Stimulated activated naive CD8-positive, alpha-beta T cell treated with anti-CD3 and anti-CD28 coated beads, Interleukin-15, Interleukin-2, amounts not matched to agents 100 ng/mL and 50 ng/mL, for 24 hours (primary cell): Measurements from ENCODE around the gene PCSK9.

Experiments used
- H3K27ac Mint-ChIP-seq: one replicate; pipeline ENCODE4 v1.8.0; 2021; ENCODE audit warnings: mild to moderate bottlenecking, mixed read lengths
- H3K27me3 Mint-ChIP-seq: one replicate; pipeline ENCODE4 v1.8.0; 2021; ENCODE audit warnings: mixed read lengths
- H3K36me3 Mint-ChIP-seq: one replicate; pipeline ENCODE4 v1.8.0; 2021; ENCODE audit warnings: low read depth, mixed read lengths
- H3K4me1 Mint-ChIP-seq: one replicate; pipeline ENCODE4 v1.8.0; 2021; ENCODE audit warnings: low read depth, mixed read lengths
- H3K4me3 Mint-ChIP-seq: one replicate; pipeline ENCODE4 v1.8.0; 2021; ENCODE audit warnings: mild to moderate bottlenecking, mixed read lengths
- H3K9me3 Mint-ChIP-seq: one replicate; pipeline ENCODE4 v1.8.0; 2021; ENCODE audit warnings: mixed read lengths

PCSK9 gene

DNA sequence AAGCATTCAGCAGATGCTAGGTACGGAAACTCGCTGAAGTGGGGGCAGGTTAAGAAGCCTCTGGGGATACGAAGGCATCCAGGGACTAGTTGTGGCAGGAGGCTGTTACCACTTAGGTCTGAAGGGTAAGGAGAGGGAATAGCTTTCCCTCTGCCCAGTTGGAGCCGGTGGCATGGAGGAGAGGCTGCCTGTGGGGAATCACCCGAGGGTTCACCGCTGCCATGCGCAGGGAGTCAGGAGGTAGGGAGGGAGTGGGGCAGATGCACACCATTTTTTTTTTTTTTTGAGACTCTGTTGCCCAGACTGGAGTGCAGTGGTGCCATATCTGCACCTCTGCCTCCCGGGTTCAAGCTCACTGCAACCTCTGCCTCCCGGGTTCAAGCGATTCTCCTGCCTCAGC lies 6.1 kb downstream of the PCSK9 start:
- no peaks in the 10 kb centered on the region for H3K36me3 Mint-ChIP-seq
- H3K27me3 Mint-ChIP-seq = peaks cover 20% of the 10 kb centered on the region
- no peaks in the 10 kb centered on the region for H3K4me1 Mint-ChIP-seq
- no peak overlapping the region for H3K27ac Mint-ChIP-seq
- H3K9me3 Mint-ChIP-seq = no peaks in the 10 kb centered on the region
- no peak overlapping the region for H3K4me3 Mint-ChIP-seq

DNA sequence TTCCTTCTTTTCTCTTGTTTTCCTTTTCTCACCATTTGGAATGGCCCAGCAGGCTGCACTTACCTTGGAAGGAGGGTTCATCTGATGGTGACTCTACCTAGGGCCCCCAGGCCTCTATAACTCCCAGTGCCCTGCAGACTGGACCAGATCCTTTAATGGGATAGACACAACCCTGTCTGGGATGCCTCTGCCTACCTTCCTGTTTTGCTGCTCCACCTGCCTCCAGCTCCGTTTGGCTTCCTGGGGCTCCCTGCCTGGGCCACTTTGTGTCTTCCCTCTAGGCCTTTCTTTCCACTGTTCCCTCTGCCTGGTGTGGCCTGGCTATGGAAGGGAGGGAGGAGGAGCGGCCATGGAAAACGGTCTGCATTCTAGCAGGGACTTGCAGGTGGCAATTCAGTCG lies 7.5 kb downstream of the PCSK9 start:
- no peak overlapping the region for H3K27ac Mint-ChIP-seq
- no peaks in the 10 kb centered on the region for H3K9me3 Mint-ChIP-seq
- H3K4me3 Mint-ChIP-seq = no peak overlapping the region
- H3K4me1 Mint-ChIP-seq = no peaks in the 10 kb centered on the region
- H3K36me3 Mint-ChIP-seq = no peaks in the 10 kb centered on the region
- H3K27me3 Mint-ChIP-seq = peaks cover 6% of the 10 kb centered on the region

DNA sequence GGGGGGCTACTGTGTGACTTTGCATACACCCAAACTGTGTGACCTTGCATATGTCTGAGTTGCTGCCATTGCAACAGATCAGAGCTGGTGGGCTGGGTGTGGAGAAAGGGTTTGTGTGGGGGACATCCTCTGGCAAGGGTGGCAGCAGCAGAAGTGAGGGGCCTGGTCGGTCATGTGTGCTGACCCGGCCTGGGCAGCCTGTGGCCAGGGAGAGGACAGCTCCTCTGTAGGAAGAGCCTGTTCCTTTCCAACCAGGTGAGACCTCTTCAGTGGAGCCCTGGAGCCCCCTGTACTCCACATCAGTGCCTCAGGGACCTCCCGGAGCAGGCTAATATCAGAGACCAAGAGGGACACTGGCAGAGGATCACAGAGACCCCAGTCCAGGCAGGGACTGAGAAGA lies 8.3 kb downstream of the PCSK9 start:
- Mint-ChIP-seq H3K4me3 (no peak overlapping the region), H3K27ac (no peak overlapping the region), H3K4me1 (no peaks in the 10 kb centered on the region), H3K27me3 (no peaks in the 10 kb centered on the region), H3K9me3 (no peaks in the 10 kb centered on the region), H3K36me3 (no peaks in the 10 kb centered on the region)

DNA sequence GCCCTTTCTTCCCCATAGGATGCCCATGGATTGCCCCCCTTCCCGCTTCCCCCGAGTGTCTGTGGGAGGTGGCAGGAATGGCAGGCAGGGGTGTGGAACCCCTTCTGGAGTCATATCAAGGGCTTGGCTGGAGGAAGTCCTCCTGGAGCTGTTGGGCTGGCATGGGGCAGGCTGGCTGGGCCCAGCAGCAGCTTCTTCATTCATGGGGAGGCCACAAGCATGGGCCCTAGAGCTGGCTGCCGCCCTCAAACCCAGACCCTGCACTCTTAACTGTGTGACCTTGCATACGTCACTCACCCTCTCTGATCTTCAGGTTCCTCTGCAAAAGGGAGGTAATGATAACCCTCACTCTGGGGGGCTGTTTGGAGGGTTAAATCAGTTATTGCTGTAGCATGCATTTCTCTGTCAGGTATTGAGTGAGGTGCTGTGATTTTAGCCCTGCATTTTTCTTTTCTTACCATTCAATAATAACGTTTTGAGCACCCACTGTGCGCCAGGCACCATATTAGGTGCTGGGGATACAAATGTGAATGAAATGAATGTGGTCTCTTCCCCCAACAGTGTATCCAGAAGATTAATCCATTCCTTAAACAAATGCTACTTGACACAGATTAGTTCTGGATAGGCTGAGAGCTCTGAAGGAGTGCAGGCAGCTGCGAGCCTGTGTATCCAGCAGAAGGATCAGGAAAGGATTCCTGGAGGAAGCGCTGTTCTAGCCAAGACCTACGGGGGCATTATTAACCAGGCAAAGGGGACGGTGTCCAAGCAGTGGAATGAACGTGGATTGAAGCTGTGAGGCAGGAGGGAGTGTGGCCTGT lies 9.3 kb downstream of the PCSK9 start:
- Mint-ChIP-seq H3K27me3 (no peaks in the 10 kb centered on the region), H3K4me1 (no peaks in the 10 kb centered on the region), H3K9me3 (no peaks in the 10 kb centered on the region), H3K27ac (no peak overlapping the region), H3K4me3 (no peak overlapping the region), H3K36me3 (no peaks in the 10 kb centered on the region)

DNA sequence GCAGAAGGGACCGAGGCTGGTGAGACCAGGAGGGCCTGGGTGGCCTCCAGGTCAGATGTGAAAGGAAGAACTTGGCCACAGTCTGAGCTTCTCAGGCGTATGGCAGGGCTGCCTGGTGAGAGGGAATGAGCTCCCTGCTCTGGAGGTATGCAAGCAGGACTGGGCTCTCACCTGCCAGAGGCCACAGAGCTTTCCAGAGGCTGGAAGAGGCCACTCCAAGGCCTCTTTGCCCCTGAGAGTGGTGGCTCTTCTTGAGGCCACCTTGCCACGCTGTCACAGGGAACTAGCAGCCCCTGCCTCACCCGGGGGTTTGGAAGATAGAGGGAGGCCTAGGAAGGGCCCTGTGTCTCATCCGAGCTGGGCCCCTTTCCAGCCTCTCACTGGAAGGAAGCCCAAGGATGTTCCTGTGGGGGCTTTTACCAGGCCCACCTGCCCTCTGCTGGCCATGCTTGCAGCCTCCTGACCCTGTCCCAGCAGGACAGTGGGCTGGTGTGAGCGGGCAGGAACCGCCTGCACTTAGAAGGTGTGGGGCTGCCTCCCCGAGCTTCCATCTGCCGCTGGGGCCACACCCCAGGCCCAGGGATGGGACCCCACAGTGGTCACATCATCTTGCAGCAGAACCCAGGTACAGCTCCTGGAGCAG lies 10.0 kb downstream of the PCSK9 start:
- Mint-ChIP-seq H3K27me3 (no peaks in the 10 kb centered on the region), H3K4me1 (no peaks in the 10 kb centered on the region), H3K4me3 (no peak overlapping the region), H3K27ac (no peak overlapping the region), H3K9me3 (no peaks in the 10 kb centered on the region), H3K36me3 (no peaks in the 10 kb centered on the region)

DNA sequence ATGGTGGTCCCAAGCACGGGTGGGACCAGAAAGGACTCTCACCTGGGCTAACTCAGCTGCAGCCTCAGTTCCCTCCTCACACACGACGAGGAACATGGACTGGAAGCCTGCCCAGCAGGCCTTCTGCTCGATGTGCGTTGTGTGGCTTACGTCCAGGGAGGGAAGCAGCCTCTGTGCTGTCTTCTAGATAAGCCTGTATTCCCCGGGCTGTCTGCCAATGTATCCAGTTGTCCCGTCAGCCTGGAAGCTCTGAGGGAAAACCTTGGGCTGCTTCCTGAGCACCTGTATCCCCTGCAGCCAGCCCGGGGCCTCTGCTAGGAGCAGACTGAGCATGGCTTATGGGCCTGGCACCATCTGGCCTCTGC lies 10.5 kb downstream of the PCSK9 start:
- H3K27ac Mint-ChIP-seq = no peak overlapping the region
- no peaks in the 10 kb centered on the region for H3K9me3 Mint-ChIP-seq
- H3K4me3 Mint-ChIP-seq = no peak overlapping the region
- H3K4me1 Mint-ChIP-seq = no peaks in the 10 kb centered on the region
- no peaks in the 10 kb centered on the region for H3K27me3 Mint-ChIP-seq
- H3K36me3 Mint-ChIP-seq = no peaks in the 10 kb centered on the region

DNA sequence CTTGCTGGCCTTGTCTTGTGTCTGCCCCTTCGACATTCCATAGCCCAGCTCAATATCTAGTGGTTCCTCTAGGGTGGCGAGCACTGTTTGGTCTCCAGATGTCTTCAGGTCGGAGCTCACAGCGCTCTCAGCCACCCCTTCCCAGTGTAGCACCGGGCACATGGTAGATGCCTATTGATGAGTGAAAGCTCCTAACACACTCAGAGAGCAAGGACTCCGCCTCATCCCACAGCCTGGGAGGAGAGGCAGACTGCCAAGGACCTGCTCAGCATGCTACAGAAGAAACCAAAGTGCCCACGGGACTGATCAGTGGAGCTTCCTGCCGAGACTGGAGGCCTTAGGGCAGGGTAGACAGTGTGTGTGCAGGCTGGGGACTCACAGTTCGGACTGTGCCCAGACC lies 10.9 kb downstream of the PCSK9 start:
- H3K36me3 Mint-ChIP-seq = no peaks in the 10 kb centered on the region
- no peaks in the 10 kb centered on the region for H3K4me1 Mint-ChIP-seq
- H3K27ac Mint-ChIP-seq = no peak overlapping the region
- H3K9me3 Mint-ChIP-seq = no peaks in the 10 kb centered on the region
- no peaks in the 10 kb centered on the region for H3K27me3 Mint-ChIP-seq
- H3K4me3 Mint-ChIP-seq = no peak overlapping the region

DNA sequence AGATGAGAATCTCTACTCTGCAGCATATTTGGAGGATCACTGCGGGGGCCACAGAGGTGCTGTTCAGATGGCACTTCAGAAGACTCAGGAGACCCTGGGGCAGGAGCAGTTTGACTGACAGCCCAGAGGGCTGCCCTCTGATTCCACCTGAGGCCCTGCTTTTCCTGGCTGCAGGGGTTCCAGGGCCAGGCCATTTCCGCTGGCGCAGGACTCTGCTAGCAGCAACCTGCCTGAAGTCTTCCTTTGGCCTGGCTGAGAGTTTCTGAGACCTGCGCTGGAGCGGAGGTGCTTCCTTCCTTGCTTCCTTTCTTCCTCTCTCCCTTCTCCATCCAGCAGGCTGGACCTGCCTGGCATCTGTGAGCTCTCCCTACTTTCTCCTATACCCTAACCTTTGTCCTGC lies 11.8 kb downstream of the PCSK9 start:
- H3K36me3 Mint-ChIP-seq = no peaks in the 10 kb centered on the region
- H3K4me1 Mint-ChIP-seq = no peaks in the 10 kb centered on the region
- no peaks in the 10 kb centered on the region for H3K9me3 Mint-ChIP-seq
- H3K4me3 Mint-ChIP-seq = no peak overlapping the region
- no peak overlapping the region for H3K27ac Mint-ChIP-seq
- H3K27me3 Mint-ChIP-seq = no peaks in the 10 kb centered on the region

DNA sequence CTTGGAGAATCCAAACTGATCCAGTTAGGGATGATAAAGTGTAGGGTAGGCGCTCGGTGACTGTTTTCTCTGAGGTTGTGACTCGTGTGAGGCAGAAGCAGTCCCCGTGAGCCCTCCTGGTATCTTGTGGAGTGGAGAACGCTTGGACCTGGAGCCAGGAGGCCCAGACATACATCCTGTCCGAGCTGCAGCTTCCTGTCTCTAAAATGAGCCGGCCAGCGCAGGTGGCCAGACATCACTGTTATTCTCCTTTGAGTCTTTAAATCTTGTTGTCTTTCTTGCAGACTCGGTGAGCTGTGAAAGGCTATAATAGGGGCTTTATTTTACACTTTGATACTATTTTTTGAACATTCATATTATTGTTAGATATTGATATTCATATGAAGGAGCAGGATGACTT lies 12.3 kb downstream of the PCSK9 start:
- Mint-ChIP-seq H3K27me3 (no peaks in the 10 kb centered on the region), H3K27ac (no peak overlapping the region), H3K9me3 (no peaks in the 10 kb centered on the region), H3K4me3 (no peak overlapping the region), H3K4me1 (no peaks in the 10 kb centered on the region), H3K36me3 (no peaks in the 10 kb centered on the region)

DNA sequence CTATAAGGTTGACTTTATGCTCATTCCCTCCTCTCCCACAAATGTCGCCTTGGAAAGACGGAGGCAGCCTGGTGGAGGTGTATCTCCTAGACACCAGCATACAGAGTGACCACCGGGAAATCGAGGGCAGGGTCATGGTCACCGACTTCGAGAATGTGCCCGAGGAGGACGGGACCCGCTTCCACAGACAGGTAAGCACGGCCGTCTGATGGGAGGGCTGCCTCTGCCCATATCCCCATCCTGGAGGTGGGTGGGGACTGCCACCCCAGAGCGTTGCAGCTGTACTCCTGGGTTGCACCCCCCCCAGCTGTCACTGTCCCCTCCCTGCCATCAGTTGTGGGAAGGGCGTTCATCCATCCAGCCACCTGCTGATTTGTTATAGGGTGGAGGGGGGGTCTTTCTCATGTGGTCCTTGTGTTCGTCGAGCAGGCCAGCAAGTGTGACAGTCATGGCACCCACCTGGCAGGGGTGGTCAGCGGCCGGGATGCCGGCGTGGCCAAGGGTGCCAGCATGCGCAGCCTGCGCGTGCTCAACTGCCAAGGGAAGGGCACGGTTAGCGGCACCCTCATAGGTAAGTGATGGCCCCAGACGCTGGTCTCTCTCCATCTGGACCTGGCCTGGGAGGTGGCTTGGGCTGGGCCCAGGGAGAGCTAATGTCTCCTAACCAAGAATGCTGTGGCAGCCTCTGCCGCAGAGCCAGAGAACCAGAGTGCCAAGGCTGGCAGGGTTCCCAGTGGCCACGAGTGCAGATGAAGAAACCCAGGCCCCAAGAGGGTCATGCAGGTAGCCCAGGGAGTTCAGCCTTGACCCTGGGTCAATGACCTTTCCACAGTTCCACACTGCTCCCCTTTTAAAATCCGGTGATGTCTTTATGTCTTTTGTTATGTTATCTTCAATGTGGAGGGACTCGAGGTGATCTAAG lies 13.1 kb downstream of the PCSK9 start:
- H3K27me3 Mint-ChIP-seq = no peaks in the 10 kb centered on the region
- H3K36me3 Mint-ChIP-seq = no peaks in the 10 kb centered on the region

DNA sequence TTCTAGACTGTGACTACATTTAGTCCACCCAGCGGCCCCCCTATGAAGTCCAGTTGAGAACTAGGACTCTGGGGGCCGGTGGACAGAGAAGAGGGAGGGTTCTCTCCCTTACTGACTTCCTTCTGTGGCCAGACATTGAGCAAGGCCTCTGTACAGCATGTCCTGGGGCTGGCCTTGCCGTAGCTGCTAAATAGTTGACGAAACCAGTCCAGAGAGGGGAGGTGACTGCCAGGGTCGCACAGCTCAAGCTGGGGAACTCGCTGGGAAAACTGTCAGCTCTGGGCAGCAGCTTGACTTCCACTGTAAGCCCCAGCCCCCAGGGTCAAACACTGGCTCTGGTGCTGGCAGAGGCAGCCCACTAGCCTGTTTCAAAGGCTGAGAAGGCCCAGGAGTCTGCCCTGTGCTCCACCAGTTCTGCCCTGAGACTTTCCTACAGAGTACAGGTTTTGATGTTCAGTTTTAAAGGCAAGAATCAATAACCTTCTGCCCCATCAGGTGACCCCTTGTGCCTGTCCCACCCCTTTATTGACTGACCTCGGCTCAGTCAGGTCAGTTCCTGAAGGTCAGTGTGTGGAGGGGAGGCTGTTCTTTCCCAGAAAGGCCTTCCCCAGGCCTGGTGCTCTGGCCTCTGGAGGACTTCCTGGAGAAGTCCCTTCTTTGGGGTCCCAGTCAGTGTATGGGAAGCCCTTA lies 14.1 kb downstream of the PCSK9 start:
- Mint-ChIP-seq H3K27ac (no peak overlapping the region), H3K9me3 (no peaks in the 10 kb centered on the region), H3K27me3 (no peaks in the 10 kb centered on the region), H3K4me3 (no peak overlapping the region), H3K36me3 (no peaks in the 10 kb centered on the region), H3K4me1 (no peaks in the 10 kb centered on the region)

More for the DNA sequence above, 13.1 kb downstream of the PCSK9 start:
- Mint-ChIP-seq H3K4me1 (no peaks in the 10 kb centered on the region), H3K27ac (no peak overlapping the region), H3K9me3 (no peaks in the 10 kb centered on the region), H3K4me3 (no peak overlapping the region)

DNA sequence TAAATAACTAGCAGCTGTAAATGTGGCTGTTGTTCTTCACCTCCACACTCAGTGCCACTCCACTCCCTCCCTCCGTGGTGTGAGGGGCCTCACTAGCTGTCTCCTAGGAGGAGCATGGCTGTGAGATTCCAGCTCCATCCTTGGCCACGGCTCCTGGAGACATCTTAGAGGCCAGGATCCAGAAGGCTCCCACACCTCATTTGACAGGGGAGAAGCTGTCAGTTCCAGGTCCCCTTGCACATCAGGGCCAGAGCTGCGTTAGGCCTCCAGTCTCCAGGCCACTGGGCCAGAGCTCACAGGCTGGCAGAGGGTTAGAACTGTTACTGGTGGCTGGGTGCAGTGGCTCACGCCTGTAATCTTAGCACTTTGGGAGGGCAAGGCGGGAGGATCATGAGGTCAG lies 15.0 kb downstream of the PCSK9 start:
- no peaks in the 10 kb centered on the region for H3K27me3 Mint-ChIP-seq
- no peak overlapping the region for H3K4me3 Mint-ChIP-seq
- H3K4me1 Mint-ChIP-seq = no peaks in the 10 kb centered on the region
- H3K9me3 Mint-ChIP-seq = no peaks in the 10 kb centered on the region
- H3K27ac Mint-ChIP-seq = no peak overlapping the region
- H3K36me3 Mint-ChIP-seq = no peaks in the 10 kb centered on the region

DNA sequence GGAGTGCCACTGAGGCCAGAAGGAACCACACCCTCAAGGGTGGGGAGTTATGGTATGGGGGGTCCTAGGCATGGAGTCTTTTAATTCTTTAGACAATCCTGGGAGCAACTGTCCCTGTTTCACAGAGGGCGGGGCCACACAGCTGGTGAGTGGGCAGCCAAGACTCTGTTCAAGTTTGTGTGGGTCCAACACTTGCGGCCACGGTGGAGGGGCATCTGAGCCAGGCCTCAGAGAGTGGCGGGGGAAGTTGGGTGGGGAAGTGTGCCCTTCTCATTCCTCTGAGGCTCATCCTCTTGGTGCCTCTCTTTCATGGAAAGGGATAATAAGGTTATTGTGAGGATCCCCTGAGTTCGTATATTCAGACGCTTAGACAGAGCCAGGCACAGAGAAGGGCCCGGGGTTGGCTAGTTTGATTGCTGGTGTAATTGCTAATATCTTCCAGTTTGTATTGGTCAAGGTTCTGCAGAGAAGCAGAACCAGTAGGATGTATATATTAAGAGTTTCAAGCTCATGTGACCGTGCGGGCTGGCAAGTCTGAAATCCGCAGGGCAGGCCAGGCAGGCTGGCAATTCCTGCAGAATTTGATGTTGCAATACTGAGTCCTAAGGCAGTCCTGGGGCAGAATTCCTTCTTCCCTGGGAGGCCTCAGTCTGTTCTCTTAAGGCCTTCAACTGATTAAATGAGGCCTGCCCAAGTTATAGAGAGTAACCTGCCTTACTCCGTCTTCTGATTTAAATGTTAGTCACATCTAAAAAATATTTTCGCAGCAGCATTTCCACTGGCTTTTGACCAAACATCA lies 15.9 kb downstream of the PCSK9 start:
- Mint-ChIP-seq H3K9me3 (no peaks in the 10 kb centered on the region), H3K4me1 (peaks cover 4% of the 10 kb centered on the region), H3K36me3 (no peaks in the 10 kb centered on the region), H3K27ac (no peak overlapping the region), H3K4me3 (no peak overlapping the region), H3K27me3 (no peaks in the 10 kb centered on the region)

DNA sequence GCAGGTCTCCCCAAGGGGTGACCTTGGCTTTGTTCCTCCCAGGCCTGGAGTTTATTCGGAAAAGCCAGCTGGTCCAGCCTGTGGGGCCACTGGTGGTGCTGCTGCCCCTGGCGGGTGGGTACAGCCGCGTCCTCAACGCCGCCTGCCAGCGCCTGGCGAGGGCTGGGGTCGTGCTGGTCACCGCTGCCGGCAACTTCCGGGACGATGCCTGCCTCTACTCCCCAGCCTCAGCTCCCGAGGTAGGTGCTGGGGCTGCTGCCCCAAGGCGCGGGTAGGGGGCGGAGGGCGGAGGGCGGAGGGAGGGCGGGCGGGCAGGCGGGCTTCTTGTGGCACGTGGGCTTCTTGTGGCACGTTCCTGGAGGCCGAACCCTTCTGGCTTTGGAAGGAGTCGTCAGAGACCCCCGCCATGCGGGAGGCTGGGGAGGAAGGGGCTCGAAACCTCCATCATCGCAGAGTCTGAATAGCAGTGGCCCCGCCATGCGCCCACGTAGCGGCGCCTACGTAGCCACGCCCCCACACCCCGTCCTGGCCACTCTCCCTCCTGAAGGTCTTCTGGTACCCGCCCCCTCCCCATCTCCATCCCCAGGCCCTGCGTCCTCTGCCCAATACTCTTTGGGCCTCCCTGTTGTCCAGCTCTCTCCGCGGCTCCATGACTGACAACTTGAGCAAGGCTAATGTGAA lies 16.7 kb downstream of the PCSK9 start:
- Mint-ChIP-seq H3K4me3 (no peak overlapping the region), H3K27me3 (no peaks in the 10 kb centered on the region), H3K27ac (no peak overlapping the region), H3K9me3 (no peaks in the 10 kb centered on the region), H3K36me3 (no peaks in the 10 kb centered on the region), H3K4me1 (peaks cover 7% of the 10 kb centered on the region)
